Pons (tissue), 1 donor: Measurements from ENCODE around the gene GLG1.

Experiments
- DNase-seq: peaks from one replicate; pipeline ENCODE4 v3.0.0-alpha.2; 2016; ENCODE audit warnings: low spot score

Gene GLG1

DNA sequence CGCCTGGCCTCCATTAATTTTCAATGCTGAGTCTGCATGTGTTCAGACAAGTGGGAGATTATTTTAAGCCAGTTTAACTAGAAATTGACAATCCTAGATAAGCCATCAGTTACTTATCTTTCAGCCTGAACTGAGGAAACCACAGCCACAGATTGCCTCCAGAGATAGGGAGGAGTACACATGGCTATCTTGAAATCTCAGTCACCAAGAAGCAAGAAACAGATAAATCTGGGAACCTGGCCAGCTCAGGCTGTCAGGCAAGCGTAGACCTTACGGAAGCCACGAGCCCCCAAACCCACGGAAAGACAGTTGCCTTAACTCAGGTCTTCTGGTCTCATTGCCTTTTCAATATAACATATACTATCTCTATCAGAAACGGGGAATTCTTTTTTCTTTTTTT, 2.0 kb upstream of the GLG1 start:
- no peak for DNase-seq

GRCh38 chr16:74608381-74608780, 1.5 kb upstream of the GLG1 start:
- no peak for DNase-seq

- no peak for DNase-seq
Measured at GRCh38 chr16:74607962-74608356, 1.0 kb upstream of the GLG1 start.

GRCh38 chr16:74607310-74607961, 522 bp upstream of the GLG1 start:
- no peak for DNase-seq

GRCh38 chr16:74605746-74606520, 981 bp downstream of the GLG1 start:
- DNase-seq = peak; percentile 39

DNA sequence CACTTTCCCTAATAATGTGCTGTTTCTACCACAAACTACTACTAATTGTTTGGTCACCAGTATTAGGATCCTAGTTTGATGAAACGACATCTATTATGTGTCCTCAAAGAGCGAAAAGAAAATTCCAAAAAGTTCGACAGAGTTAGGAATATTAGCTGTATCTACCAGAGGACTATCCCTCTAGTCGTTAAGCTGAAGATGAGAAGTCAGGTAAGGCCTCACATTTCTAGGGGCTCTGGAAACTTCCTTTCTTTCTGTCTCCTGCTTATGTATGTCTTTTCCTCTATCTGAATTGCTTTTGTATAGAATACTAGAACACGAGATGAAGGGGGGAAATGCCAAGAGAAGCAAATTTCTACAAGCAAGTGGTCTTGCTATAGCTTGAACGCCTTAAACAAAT, 1.6 kb downstream of the GLG1 start:
- DNase-seq = no peak

DNA sequence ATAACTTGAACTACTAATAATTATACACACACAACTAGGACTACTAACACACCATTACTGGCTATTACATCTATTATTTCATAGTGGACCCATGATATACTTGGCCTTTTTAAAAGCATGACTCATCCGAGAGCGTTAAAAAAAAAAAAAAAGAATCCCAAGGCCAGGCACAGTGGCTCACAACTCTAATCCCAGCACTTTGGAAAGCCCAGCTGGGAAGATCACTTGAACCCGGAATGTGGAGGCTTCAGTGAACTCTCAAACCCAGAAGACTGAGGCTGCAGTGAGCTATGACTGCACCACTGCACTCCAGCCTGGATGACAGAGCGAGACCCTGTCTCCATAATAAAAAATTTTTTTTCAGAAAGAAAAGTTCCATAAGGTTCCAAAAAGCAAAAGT, 3.1 kb downstream of the GLG1 start:
- no peak for DNase-seq

DNA sequence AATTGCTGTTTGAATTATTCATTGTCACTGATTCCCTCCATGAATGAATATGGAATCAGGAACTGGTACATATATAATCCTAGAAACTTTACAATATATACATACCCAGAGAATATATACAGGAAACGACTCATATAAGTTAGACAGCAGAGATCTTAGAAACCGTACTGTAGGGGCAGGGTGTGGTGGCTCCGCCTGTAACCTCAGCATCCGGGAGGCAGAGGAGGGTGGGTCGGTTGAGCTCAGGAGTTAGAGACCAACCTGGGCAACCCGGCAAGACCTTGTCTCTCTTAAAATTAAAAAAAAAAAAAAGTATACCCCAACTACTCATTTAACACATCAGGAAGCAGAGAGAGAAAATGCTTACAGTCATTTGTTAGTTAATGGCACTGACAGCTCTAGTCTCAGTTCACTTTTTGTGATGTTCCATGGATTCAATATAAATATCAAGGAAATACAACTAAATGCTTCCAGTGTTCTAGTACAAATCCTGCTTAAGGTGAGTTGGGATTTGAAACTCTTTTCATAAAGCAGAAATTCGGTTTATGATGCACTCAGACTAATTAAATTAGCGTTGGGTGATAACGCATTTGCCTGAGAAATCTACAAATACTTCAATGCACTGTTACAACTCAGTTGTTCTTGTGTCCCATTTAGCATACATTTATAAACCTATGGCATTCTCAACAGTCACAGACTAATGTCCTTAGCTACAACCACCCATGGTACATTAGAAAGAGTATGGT, 5.6 kb downstream of the GLG1 start:
- DNase-seq = no peak

DNA sequence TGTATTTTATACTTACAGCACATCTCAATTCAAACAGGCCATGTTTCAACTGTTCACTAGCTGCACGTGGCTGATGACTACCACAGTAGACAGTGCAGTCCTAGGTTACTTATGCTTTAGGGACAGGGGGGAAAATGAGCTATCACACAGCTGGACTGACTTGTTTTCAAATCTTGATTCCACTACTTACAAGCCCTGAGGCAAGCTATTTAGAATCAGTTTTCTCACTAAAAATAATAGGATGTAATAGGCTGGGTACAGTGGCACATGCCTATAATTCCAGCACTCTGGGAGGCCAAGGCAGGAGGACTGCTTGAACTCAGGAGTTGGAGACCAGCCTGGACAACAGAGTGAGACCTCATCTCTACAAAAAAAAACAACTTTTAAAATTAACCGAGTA, 10.3 kb downstream of the GLG1 start:
- DNase-seq = no peak

DNA sequence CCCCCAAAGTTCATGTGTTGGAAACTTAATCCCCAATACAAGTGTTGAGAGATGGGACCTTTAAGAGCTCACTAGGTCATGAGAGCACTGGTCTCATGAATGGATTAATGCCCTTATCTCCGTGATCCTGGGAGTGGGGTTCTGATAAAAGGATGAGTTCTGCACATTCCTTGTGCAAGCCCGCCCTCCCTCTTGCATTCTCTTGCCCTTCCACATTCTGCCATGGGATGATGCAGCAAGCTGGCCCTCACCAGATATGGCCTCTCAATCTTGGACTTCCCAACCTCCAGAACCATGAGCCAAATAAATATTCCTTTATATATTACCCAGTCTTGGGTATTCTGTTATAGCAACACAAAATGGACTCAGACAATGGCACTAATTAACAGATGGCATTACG, 14.1 kb downstream of the GLG1 start:
- no peak for DNase-seq

- no peak for DNase-seq
Measured at GRCh38 chr16:74591876-74592650, 14.9 kb downstream of the GLG1 start.

- DNase-seq = no peak
Measured at GRCh38 chr16:74586948-74587347, 20.0 kb downstream of the GLG1 start.

GRCh38 chr16:74585846-74586443, 21.0 kb downstream of the GLG1 start:
- no peak for DNase-seq

DNA sequence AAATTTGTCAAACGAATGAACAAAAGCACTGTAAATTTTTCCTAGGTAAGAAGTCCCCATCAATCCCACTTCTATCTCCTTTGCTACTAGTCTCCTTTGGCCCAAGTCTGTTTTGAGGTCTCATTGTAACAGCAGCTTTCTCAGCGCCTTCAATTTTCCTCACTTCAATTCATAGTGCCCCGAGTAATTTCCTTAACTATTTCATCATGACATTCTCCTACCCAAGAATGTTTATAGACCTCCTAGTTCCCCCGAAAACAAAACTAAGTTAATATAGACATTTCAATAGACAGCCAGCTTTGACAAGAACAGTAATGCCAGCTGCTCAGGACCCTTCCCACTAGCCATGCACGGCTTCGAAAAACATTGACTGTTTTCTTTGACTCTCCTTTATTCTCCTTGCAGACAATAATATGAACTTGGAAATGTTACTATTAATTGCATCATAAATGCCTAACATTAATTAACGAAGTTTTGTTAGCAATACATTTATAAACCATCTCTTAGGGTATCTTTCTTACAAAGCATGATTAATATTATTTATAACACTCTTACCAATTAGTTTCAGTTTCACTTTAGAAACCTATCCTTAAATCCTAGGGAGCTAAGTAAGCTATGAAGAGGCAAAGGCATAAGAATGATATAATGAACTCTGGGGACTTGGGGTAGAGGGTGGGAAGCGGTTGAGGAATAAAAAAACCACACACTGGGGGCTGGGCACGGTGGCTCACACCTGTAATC, 22.8 kb downstream of the GLG1 start:
- no peak for DNase-seq

GRCh38 chr16:74582970-74583369, 23.9 kb downstream of the GLG1 start:
- no peak for DNase-seq

- no peak for DNase-seq
Measured at GRCh38 chr16:74580833-74581232, 26.1 kb downstream of the GLG1 start.

DNA sequence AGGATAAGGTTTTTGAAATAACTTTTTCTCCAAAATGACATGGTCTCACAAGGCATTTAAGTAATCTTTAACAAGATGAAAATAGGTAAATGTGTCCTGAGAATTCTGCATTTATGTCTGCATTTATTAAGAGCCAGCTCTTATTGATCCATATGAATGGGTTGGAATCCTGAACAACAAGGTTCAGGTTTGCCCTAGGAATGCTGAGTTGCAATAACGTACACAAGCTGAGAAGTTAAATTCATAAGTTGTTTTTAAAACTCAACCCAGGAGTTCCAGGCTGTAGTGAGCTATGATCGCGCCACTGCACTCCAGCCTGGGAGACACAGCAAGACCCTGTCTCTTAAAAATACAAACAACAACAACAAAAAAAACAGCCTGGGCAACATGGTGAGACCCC, 28.1 kb downstream of the GLG1 start:
- no peak for DNase-seq

DNA sequence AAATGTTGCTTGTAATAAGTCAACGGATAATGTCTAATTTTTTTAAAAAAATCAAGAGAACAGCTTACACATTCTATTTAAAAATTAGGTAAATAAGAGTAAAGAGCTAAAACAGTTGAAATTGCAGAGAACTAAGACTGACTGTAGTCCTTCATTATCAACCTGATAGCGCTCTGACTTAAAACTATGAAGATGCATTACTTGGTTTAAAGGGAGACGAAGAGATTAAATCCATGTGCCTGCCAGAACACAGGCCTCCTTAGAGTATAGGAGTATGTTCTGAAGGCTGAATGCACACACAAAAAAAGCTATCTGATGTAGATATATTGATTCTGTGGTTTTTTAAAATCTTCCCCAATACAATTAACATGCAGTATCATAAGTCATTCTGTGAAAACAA, 28.5 kb downstream of the GLG1 start:
- no peak for DNase-seq

- no peak for DNase-seq
Measured at GRCh38 chr16:74577882-74578366, 29.0 kb downstream of the GLG1 start.

DNA sequence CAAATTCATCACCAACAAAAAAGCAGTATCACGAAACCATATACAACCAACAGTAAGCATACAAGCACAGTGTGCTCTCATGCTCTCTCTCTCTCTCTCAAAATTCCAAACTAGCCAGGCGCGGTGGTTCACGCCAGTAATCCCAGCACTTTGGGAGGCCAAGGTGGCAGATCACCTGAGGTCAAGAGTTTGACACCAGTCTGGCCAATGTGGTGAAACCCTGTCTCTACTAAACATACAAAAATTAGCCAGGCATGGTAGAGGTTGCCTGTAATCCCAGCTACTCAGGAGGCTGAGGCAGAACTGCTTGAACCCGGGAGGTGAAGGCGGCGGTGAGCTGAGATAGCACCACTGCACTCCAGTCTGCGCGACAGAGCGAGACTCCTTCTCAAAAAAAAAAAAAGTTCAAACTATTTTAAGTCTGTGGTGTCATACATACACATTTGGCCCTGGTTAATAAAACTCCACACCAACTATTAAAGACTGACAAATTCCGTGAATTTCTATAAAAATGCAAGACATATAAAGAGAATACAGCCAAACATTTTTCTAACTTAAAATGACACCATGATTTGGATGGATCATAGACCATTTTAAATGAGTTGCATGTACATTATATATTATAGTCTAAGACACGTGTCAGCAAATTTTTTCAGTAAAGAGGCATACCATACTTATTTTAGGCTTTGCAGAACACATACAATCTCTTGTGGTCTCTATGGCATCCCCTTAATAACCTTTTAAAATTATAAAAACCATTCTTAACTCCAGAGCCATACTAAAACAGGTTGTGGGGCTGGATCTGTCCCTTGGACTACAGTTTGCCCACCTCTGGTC, 30.9 kb downstream of the GLG1 start:
- DNase-seq = no peak
